Left lung (tissue), 10 donors: ENCODE results near the gene FAM50B. TPM values are rescaled to one million over a fixed set of nuclear protein-coding genes. Genes with fewer than 3 reads are reported as not detected.

Experiments
- ATAC-seq: fragments of 200-7000 bp; cut with Tn5 transposase; one replicate; pipeline ENCODE4 v1.9.1; 2020; ENCODE audit warnings: moderate library complexity
- DNase-seq, 4 donors: peaks; one replicate each; pipeline ENCODE4 v3.0.0-alpha.2; 2013 to 2020
- H3K27ac ChIP-seq, 2 donors: fragments of 200-600 bp; sonication (generic) in 1 of 2; one replicate each; pipeline versions ENCODE4 v1.5.0 to v1.8.0; 2020 to 2021
- H3K27me3 ChIP-seq, 2 donors: fragments of 200-600 bp; sonication (generic) in 1 of 2; one replicate each; pipeline versions ENCODE4 v1.5.0 to v1.8.0; 2020 to 2021
- H3K36me3 ChIP-seq, 2 donors: fragments of 200-600 bp; sonication (generic) in 1 of 2; one replicate each; pipeline versions ENCODE4 v1.5.0 to v1.8.0; 2020 to 2021
- H3K4me1 ChIP-seq, 2 donors: fragments of 200-600 bp; one replicate each; pipeline ENCODE4 v1.8.0; 2021
- H3K4me3 ChIP-seq, 2 donors: fragments of 200-600 bp; sonication (generic) in 1 of 2; one replicate each; pipeline versions ENCODE4 v1.5.0 to v1.8.0; 2020 to 2021; ENCODE audit warnings: mild to moderate bottlenecking in 1 of 2
- H3K9me3 ChIP-seq, 2 donors: fragments of 200-600 bp; sonication (generic) in 1 of 2; one replicate each; pipeline versions ENCODE4 v1.5.0 to v1.8.0; 2020 to 2021
- intact Hi-C, 2 donors: fragments of 100-400 bp; cut with DNase I; formaldehyde crosslinking; loops; one replicate each; pipeline versions ENCODE4 v1.11.2 to v1.14.2; 2022
- polyA plus RNA-seq, 6 donors: library from polyadenylated mRNA; unstranded; fragments of 120-200 nt; gene quantifications; one replicate each; pipeline ENCODE4 v1.2.1, GENCODE V29; 2013; ENCODE audit not compliant: insufficient read length in 6 of 6
- total RNA-seq, 2 donors: library from RNA; stranded (reverse); fragmentation: NEBNext Ultra II Directional; extraction: Animal tissue kit (Norgen Biotek cat#: 25700); gene quantifications; one replicate each; pipeline ENCODE4 v1.2.1, GENCODE V29; 2021
- TF ChIP-seq, protein P1 (sequence below), 2 donors: fragments of 200-600 bp; sonication (generic) in 1 of 2; IDR thresholded peaks; one replicate each; pipeline versions ENCODE4 v1.5.0 to v1.8.0; 2021; ENCODE audit warnings: antibody characterized with exemption in 2 of 2
- donor health status: DM: no; HTN: yes; CAD: no.
- donor health status: DM: no; HTN: no; CAD: no.

Gene FAM50B
- total and polyA plus RNA-seq, 8 donors, result 8.5 to 20.3 (median 11.0) TPM

DNA sequence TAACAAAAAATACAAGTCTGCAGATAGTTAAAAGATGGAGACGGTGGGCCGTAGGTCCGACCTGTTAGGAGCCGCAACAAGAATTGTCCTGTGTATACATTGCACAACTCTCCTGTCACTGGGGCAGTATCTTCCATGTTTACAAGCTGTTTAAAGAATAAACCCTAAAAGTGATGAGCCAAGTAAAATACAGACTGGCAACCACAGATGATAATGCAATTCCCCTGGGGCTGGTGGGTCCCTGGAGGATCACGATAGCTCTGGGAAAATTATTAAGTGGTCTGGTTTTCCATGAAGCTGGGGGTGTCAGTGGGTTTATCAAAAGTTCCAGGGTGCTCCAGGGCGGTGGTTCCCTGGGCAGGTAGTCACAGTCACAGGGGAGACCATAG is 8.1 kb upstream of the FAM50B start:
- ATAC-seq, result no peak

DNA sequence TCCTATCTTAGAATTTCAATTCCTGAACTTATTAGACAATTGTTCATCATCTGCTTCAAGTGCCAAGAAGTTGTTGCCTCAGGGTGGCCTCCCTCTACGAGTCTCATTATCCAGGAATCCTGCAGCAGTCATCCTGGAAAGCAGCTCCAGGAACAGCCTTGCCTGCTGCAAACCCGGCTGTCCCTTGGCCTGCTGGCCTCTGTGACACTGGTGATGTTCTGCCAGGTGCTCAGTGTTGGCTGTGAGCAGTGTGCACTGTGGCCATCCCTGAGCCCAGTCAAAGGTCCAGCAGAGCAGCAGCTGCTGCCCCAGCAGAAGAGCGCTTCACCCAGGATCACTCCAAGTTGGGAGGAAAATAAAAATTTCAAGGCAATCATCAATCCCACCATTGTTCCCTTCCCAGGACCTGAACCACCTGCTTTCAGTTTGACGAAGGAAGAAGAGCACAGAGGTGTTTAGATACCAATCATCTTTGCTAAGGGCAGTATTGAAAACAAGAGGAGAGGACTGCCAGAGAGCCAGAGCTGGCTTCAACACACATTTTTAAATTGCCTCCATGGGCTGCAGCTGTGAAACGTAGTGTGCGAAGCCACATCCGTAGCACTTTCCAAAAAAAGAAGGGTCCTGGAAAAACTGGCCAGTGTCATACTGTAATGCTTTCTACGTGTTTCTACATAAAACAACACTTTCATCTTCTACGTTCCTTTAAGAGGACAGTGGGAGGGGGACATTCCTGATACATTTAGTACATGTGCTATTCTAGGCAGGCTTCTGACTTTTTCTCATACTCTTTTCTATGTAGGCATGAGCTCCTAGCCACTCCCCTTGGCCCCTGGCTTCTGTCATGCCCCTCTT is 7.2 kb upstream of the FAM50B start:
- no peak overlapping the region for H3K27ac ChIP-seq
- no peak overlapping the region for H3K4me3 ChIP-seq
- TF ChIP-seq, protein P1, sequence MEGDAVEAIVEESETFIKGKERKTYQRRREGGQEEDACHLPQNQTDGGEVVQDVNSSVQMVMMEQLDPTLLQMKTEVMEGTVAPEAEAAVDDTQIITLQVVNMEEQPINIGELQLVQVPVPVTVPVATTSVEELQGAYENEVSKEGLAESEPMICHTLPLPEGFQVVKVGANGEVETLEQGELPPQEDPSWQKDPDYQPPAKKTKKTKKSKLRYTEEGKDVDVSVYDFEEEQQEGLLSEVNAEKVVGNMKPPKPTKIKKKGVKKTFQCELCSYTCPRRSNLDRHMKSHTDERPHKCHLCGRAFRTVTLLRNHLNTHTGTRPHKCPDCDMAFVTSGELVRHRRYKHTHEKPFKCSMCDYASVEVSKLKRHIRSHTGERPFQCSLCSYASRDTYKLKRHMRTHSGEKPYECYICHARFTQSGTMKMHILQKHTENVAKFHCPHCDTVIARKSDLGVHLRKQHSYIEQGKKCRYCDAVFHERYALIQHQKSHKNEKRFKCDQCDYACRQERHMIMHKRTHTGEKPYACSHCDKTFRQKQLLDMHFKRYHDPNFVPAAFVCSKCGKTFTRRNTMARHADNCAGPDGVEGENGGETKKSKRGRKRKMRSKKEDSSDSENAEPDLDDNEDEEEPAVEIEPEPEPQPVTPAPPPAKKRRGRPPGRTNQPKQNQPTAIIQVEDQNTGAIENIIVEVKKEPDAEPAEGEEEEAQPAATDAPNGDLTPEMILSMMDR (IDR thresholded peaks at IDR 0.05), result no peak
- H3K27me3 ChIP-seq, result no peaks in the 10 kb centered on the region
- H3K9me3 ChIP-seq, result no peaks in the 10 kb centered on the region
- intact Hi-C loops, result no loop called here
- H3K4me1 ChIP-seq, result no peaks in the 10 kb centered on the region
- no peak for DNase-seq
- H3K36me3 ChIP-seq, result no peaks in the 10 kb centered on the region
- ATAC-seq, result peak; percentile 26

More for the DNA sequence above, 8.1 kb upstream of the FAM50B start:
- H3K27me3 ChIP-seq, result no peaks in the 10 kb centered on the region
- intact Hi-C loops, result no loop called here
- H3K36me3 ChIP-seq, result no peaks in the 10 kb centered on the region
- no peaks in the 10 kb centered on the region for H3K9me3 ChIP-seq
- H3K27ac ChIP-seq, result no peak overlapping the region
- no peaks in the 10 kb centered on the region for H3K4me1 ChIP-seq
- H3K4me3 ChIP-seq, result no peak overlapping the region
- DNase-seq, result no peak
- TF ChIP-seq, protein P1 (IDR thresholded peaks at IDR 0.05), result no peak

DNA sequence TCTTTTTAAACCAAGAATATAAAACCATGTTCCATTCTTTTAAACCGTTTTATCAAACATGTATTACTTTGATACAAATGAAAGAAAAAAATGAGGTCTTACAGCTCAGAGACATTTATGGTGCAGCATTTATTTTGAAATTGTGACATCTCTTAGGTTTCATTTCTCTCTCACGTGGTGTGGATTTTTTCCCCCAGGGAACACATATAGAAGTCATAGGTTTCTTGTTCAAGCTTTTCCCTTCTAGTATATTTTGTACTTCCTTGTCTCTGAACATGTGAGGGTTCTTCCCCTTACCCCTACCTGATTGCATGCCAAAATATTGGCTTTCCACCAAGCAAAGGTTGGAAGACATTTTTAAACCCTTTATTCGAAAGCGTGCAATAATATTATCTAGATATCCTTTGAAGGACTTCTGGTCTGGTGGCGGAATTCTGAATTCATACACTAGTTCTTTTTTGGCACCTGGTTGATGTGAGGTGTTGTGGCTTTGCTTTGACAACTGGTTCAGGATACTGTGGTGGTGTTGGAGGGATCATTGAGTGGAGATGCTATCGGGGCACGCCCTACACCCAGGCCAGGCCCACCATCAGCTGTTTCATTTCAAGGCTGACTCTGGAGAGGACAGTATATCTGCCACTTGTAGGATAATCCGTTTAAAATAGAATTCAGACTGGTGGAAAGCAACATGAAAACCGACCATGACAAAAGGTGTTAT is 5.6 kb upstream of the FAM50B start:
- ATAC-seq (no peak), DNase-seq (no peak)
- Histone ChIP-seq H3K27me3 (no peaks in the 10 kb centered on the region), H3K4me3 (no peak overlapping the region), H3K36me3 (no peaks in the 10 kb centered on the region), H3K27ac (peak overlapping the region in 1 of 2 donors; percentile 22), H3K9me3 (no peaks in the 10 kb centered on the region), H3K4me1 (peaks cover 0 to 13% of the 10 kb centered on the region in 2 donors)
- intact Hi-C loops, result no loop called here
- TF ChIP-seq, protein P1 (IDR thresholded peaks at IDR 0.05), result no peak

DNA sequence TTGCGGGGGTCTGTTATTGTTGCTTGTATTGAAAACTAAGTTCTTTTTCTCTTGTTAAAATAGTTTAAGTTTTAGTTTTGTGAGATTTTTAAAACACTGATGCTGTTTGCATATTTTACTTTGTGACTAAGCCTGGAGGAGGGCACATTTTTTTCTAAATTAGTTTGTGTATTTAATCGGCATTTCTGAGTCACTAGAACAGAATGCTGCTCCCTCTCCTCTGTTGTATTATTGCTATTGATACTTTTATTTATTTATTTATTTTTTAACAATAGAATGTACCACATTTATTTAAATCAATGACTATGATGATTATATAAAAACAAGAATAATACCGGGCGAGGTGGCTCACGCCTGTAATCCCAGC is 5.1 kb upstream of the FAM50B start:
- DNase-seq (no peak), ATAC-seq (no peak)
- H3K36me3 ChIP-seq, result no peaks in the 10 kb centered on the region
- H3K27me3 ChIP-seq, result no peaks in the 10 kb centered on the region
- no peaks in the 10 kb centered on the region for H3K9me3 ChIP-seq
- no peak overlapping the region for H3K4me3 ChIP-seq
- H3K27ac ChIP-seq, result peak overlapping the region in 1 of 2 donors; percentile 22
- peaks cover 0 to 15% of the 10 kb centered on the region in 2 donors for H3K4me1 ChIP-seq
- intact Hi-C loops, result no loop called here
- TF ChIP-seq, protein P1 (IDR thresholded peaks at IDR 0.05), result no peak

DNA sequence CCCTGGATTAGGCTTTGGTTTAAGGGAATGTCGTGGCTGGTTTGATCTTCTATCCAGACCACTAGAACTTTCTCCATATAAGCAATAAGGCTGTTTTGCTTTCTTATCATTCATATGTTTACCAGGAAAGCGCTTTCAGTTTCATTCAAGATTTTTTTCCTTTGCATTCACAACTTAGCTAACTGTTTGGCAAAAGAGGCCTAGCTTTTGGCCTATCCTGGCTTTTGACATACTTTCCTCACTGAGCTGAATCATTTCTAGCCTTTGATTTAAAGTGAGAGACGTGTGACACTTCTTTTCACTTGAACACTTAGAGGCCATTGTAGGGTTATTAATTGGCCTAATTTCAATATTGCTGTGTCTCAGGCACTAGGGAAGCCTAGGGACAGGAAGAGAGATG is 1.7 kb upstream of the FAM50B start:
- Histone ChIP-seq H3K4me1 (peaks cover 0 to 15% of the 10 kb centered on the region in 2 donors), H3K27ac (peak overlapping the region; percentile 51 to 55), H3K27me3 (no peaks in the 10 kb centered on the region), H3K9me3 (no peaks in the 10 kb centered on the region), H3K36me3 (no peaks in the 10 kb centered on the region), H3K4me3 (no peak overlapping the region)
- ATAC-seq (no peak), DNase-seq (no peak)
- TF ChIP-seq, protein P1 (IDR thresholded peaks at IDR 0.05), result no peak
- intact Hi-C loops, result no loop called here
